Measurements from ENCODE around the gene UNC50. TPM values are rescaled to one million over a fixed set of nuclear protein-coding genes. Genes with fewer than 3 reads are reported as not detected.

UNC50 gene
- total and polyA plus RNA-seq, 12 donors, result 21.3 to 58.4 (median 25.6) TPM

GRCh38 chr2:98585386-98585785 lies 23.0 kb upstream of the UNC50 start:
- TF ChIP-seq CTCF (IDR thresholded peaks at IDR 0.05), result no peak
- ATAC-seq (no peak), DNase-seq (no peak)
- no peak overlapping the region for H3K27ac ChIP-seq
- intact Hi-C loops (cut with DNase I), result no loop called here
- 94 to 97% methylated on average over 10 of the region's 10 CpGs for WGBS, 2 donors
- peaks cover 0 to 98% (median 13%) of the 10 kb centered on the region in 9 donors for H3K36me3 ChIP-seq
- H3K4me3 ChIP-seq, result no peak overlapping the region
- H3K4me1 ChIP-seq, result no peaks in the 10 kb centered on the region
- H3K27me3 ChIP-seq, result no peaks in the 10 kb centered on the region
- H3K9me3 ChIP-seq, result no peaks in the 10 kb centered on the region

GRCh38 chr2:98586551-98587140 lies 21.7 kb upstream of the UNC50 start:
- 95% methylated on average over 6 of the region's 6 CpGs for WGBS, 2 donors
- H3K36me3 ChIP-seq, result peaks cover 0 to 98% (median 15%) of the 10 kb centered on the region in 9 donors
- H3K27me3 ChIP-seq, result no peaks in the 10 kb centered on the region
- DNase-seq, result no peak
- no peaks in the 10 kb centered on the region for H3K4me1 ChIP-seq
- intact Hi-C loops (cut with DNase I), result no loop called here
- no peak for ATAC-seq
- TF ChIP-seq CTCF (IDR thresholded peaks at IDR 0.05), result no peak
- H3K9me3 ChIP-seq, result no peaks in the 10 kb centered on the region
- no peak overlapping the region for H3K27ac ChIP-seq
- no peak overlapping the region for H3K4me3 ChIP-seq

GRCh38 chr2:98588880-98589431 lies 19.4 kb upstream of the UNC50 start:
- no peak overlapping the region for H3K4me3 ChIP-seq
- no peak for TF ChIP-seq CTCF (IDR thresholded peaks at IDR 0.05)
- H3K4me1 ChIP-seq, result no peaks in the 10 kb centered on the region
- H3K27ac ChIP-seq, result no peak overlapping the region
- peaks cover 0 to 4% (median 0%) of the 10 kb centered on the region in 11 donors for H3K9me3 ChIP-seq
- H3K36me3 ChIP-seq, result peaks cover 0 to 91% (median 13%) of the 10 kb centered on the region in 9 donors
- DNase-seq (no peak), ATAC-seq (no peak)
- H3K27me3 ChIP-seq, result no peaks in the 10 kb centered on the region
- WGBS, 2 donors, result 83 to 86% methylated on average over 4 of the region's 4 CpGs
- intact Hi-C loops (cut with DNase I), result no loop called here

GRCh38 chr2:98589489-98589888 lies 18.9 kb upstream of the UNC50 start:
- no peaks in the 10 kb centered on the region for H3K4me1 ChIP-seq
- H3K27ac ChIP-seq, result no peak overlapping the region
- H3K36me3 ChIP-seq, result peaks cover 0 to 86% (median 11%) of the 10 kb centered on the region in 9 donors
- DNase-seq (no peak), ATAC-seq (no peak)
- WGBS, 2 donors, result 96 to 99% methylated on average over 4 of the region's 4 CpGs
- H3K9me3 ChIP-seq, result peaks cover 0 to 7% (median 0%) of the 10 kb centered on the region in 11 donors
- H3K4me3 ChIP-seq, result no peak overlapping the region
- H3K27me3 ChIP-seq, result no peaks in the 10 kb centered on the region
- intact Hi-C loops (cut with DNase I), result no loop called here
- no peak for TF ChIP-seq CTCF (IDR thresholded peaks at IDR 0.05)
